ENCODE results near the gene DIP2C.
"Not testable (repeated sequence)": the region's sequence is repeated elsewhere in the genome, so short reads cannot be mapped to it uniquely, and the experiment has no call there.

DIP2C gene

DNA sequence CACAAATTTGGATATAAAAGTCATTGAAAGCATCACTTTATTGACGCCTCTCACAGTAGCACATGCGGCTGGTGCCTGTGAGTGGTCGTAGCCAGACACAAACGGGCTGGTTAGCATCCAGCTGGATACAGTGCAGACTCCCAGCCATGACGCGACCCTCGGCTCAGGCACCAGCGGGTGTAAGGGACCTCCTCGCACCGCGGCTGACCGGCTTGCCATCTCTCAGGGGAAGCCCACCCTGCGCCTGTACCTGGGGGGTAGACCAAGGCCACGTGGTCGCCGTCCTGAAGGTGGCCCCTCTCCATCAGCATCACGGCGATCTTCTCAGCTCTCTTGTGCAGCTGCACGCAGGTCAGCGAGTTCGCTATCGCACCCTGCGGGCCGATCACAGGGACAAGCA, 340.4 kb downstream of the DIP2C start:
- DNase-seq (ENCODE audit: low spot score), result no peak

DNA sequence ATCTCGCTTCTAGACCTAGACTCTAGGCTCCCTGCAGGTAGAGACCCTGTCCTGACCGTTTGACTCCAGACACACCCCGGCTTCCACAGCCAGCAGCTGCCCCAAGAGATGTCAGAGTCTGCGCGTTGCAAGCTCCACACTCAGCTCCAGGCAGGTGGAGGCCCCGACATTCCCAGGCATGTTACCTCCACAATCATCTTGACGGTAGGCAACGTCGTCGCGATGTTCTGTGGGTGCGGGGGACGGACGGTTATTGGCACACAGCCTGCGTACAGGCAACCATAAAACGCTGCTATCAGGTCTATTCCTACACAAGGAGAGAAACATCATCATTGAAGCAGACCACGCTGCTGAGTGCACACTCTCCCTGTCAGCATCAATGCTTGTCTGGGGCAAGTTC, 341.0 kb downstream of the DIP2C start:
- no peak for DNase-seq (ENCODE audit: low spot score)

DNA sequence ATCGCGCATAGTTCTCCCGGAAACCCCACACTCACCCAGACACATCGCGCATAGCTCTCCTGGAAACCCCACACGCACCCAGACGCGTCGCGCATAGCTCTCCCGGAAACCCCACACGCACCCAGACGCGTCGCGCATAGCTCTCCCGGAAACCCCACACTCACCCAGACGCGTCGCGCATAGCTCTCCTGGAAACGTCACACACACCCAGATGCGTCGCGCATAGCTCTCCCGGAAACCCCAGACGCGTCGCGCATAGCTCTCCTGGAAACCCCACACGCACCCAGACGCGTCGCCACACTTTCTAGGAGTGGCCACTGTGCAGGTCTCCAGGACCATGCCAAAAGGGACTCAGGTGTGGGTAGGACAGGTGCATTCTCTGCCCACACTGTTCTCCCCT, 341.7 kb downstream of the DIP2C start:
- not testable (repeated sequence) for DNase-seq (ENCODE audit: low spot score)

DNA sequence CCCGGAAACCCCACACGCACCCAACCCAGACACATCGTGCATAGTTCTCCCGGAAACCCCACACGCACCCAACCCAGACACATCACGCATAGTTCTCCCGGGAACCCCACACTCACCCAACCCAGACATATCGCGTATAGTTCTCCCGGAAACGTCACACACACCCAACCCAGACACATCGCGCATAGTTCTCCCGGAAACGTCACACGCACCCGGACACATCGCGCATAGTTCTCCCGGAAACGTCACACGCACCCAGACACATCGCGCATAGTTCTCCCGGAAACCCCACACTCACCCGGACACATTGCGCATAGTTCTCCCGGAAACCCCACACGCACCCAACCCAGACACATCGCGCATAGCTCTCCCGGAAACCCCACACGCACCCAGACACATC, 342.3 kb downstream of the DIP2C start:
- DNase-seq (ENCODE audit: low spot score), result not testable (repeated sequence)

DNA sequence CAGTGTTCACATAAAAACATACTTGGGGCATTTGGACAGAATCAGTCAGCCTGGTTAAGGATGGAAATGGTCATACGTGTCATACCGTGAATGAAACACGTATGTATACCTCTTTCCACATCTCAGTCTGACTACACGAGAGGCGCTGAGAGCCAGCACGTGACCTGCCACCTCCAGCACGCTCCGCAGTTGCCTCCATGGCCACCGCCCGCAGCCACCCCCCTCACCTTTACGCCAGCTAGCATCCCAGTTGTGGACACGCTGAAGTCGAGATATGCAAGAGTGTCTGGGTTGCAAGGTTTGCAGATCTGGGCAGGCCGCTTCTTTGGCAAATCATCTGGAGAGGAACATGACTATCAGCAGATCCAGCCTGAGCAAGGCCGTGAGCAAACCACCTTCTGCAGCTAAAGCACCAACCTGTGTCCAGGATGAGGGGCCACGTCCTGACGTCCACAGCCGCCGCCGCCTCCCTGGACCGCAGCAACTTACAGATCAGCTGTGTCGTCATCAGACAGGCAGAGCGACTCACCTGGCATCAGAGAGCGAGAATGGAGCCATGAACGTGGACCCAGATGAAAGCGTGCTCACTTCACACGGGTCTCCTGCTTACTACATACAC, 344.8 kb downstream of the DIP2C start:
- DNase-seq (ENCODE audit: low spot score), result no peak

DNA sequence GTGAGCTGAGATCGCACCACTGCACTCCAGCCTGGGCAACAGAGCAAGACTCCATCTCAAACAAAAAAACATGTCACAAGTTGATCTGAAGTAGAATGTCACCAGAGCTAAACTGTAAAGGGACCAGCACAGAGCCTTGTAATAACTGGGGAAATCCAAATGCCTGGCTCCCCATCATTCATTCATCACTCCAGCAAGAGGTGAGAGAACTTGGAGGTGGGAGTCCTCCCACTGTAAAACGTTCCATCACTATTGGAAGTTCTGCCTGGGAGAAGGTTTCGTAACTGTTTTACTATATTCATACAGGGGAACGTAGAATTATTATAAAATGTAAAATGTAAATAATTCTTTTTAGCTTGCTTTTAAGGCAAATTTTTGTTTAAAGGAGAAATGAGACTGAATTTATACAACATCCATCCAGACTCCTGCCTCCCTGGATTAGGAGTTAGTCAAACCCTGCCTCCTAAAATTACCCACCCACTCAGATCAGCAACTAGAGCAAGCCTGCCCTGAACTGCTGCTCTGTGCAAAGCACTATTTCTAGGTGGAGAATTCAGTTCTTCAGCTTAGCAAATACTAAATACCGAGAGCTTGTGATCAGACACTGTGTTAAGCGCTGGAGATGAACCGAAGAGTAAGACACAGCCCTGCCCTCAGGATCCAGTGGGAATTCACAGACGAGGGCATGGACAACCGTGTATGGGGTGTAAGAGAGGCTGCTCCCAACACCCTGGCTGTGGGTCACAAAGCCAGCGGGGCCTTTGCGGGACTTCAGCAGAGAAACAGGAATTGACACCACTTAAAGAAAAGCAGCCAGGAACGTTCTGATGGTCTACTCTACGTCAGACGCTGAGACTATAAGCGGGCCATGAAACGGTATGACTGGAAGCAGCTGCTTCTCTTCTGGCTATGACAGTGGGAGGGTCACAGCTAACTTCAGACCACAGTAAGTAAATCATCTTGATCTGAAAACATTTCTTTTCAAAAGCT, 345.9 kb downstream of the DIP2C start:
- no peak for DNase-seq (ENCODE audit: low spot score)

DNA sequence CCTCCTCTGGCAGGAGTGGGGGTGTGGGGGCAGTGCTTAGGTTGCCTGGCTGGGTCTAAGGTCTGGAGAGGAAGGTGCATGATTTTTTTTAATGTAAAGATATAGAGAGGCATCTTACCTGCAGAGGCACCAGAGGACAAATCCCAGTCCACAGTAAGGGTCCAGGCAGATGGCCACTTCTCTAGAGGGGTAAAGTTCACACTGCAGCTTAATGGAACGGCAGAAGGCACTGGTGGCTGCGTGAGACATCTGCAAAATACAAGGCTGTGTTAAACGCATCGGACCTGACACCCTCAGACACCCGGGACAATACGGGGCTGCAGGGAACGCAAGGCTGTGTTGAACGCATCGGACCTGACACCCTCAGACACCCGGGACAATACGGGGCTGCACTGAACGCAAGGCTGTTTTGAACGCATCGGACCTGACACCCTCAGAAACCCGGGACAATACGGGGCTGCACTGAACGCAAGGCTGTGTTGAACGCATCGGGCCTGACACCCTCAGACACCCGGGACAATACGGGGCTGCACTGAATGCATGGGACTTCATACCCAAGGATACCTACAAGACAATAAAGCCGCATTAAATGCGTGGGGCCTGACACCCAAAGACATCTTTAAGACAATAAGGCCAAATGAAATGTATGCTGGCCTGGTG, 348.3 kb downstream of the DIP2C start:
- no peak for DNase-seq (ENCODE audit: low spot score)

DNA sequence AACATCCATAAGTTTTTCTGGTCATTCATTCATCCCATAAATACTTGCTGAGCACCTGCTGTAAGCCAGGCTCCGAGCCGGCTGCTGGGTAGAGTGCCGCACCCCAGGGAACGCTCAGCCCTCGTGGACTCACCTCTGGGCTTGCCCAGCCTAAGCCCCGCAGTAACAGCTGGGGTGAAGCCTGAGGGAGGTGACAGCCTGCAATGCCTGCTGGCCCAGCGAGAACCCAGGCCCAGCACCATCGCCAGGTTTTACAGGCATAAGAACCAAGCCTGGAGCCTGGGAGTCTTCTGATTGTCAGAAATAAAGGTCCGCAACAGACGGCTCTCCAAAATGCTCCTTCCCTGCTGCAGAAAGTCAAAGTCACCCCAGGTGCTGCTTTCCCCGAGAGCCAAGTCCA, 348.8 kb downstream of the DIP2C start:
- no peak for DNase-seq (ENCODE audit: low spot score)

DNA sequence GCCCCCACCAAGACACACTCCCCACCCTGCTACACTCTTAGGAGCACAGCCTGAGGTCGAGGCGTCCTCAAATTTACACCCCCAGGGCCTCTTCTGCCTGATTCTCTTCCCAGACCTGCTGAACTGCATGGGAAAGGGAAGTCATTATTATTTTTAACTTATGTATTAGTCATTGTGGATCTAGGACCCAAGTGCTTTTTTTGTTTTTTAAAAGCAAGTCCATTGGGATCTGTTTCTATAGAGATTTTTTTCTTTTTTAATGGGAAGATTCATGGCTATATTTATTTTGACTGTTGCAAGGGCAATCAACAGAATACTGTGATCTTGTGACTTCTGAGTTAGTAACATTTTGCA, 350.5 kb downstream of the DIP2C start:
- no peak for DNase-seq (ENCODE audit: low spot score)

DNA sequence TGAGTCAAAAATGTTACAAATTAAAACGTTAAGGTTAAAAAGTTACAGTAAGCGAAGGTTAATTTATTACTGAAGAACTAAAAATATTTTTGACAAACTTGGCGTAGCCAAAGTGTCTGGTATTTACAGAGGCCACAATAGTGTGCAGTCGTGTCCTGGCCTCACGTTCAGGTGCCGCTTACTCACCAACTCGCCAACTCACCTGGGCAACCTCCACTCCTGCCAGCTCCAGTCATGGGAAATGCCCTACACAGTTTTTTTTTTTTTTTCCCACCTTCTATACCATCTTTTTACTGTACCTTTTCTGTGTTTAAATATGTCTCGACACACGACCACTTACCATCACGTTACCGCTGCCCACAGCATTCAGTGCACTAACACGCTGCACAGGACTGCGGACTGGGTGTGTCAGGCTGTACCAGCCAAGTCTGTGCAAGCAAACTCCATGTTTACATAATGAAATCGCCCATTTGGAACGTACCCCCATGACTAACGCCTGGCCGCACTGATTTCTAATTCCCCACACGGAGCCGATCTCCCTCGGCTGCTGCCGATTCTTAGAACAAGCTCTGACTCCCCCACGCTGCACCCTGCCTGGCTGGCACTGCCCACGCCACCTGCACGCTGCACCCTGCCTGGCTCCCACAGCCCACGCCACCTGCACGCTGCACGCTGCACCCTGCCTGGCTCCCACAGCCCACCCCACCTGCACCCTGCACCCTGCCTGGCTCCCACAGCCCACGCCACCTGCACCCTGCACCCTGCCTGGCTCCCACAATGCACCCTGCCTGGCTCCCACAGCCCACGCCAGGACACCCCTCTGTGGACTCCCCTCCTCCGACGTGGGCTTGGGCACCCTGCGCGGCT, 351.1 kb downstream of the DIP2C start:
- DNase-seq (ENCODE audit: low spot score), result no peak

DNA sequence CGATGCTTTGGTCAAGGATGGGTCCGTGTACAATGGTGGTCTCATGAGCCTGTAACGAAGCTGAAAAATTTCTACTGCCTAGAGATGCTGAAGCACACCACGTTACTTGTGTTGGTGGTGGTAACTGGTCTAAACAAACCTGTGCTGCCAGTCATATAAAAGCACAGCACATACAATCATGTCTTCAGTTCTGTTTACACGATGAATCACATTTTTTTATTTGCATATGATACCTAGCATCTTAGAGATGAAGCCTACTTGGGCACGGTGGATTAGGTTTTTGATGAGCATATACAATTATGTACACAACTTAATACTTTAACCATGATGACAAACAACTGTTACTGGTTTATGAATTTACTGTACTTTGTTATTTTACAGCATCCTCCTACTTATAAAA, 353.2 kb downstream of the DIP2C start:
- no peak for DNase-seq (ENCODE audit: low spot score)

DNA sequence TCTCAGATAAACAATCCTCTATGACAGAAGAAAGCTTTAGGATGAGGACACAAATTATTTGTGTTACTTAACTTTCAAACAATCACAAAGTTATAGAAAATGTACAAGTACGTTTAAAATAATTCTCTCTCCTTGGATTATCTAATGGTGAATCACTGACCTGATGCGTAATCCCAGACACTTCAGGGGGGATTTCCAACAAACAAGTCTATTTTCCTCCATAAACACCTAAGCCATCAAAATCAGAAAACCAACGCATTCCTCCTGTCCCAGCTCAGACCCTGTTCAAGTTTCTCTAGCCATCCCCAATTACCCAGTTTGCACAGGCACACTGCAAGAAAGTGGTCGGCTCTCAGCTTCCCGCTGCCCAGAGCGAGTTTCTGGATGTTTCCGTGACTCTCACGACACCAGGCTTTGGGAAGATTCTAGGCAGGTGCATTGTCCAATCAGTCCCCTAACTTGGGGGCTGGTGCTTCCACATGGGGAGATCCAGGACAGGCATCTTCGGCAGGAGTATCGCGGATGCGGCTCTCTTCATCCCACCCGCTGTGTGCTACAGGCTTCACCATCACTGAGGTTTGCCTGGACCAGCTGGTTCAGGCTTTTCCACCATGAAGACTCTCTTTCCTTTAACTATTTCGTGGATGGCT, 354.2 kb downstream of the DIP2C start:
- no peak for DNase-seq (ENCODE audit: low spot score)

DNA sequence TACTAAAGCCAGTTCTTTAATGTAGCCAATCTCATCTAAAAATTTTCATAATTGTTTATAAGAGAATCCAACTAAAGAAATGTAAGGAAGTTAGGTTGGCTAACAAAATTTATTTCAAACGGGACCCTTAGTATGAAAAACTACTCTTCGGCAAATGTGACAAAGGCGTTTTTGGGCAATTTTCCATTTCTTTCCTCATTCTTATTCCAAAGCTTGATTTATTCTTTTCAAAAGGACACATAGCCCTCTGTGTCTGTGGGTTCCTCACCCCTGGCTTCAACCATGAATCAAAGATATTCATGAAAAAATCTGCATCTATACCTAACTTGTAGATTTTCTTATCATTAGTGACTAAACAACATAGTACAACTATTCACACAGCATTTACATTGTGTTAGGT, 358.3 kb downstream of the DIP2C start:
- no peak for DNase-seq (ENCODE audit: low spot score)

DNA sequence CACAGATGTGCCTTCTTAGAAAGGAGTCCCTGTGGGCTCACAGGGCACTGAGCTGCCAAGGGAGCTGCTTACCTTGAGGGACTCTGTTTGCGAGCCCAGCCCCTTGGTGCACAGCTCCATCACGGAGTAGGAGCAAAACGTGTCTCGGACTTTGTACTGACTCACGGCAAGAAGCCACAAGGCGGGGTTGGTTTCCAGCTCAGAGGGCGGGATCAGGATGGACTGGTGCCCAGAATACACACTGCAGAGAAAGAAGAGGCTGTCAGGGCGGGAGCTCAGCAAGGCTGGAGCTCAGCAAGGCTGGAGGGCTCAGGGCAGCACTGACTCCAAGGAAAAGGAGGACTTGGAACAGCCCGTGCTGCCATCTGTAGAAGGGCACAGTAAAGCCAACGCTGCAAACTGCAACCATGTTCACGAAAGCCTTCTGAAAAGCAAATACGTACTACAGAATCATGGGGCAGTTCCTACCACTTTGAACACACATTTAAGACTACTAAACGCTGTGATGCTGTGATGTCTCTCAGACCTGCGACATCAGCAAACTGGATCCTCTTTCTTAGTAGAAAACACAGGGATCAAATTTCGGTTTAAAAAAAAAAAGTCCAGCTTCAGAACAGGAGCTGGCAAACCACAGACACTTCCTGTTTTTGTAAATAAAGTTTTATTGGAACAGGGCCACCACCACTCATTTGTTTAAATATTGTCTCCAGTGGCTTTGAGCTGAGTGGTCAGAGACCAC, 359.9 kb downstream of the DIP2C start:
- DNase-seq (ENCODE audit: low spot score), result peak; percentile 92

DNA sequence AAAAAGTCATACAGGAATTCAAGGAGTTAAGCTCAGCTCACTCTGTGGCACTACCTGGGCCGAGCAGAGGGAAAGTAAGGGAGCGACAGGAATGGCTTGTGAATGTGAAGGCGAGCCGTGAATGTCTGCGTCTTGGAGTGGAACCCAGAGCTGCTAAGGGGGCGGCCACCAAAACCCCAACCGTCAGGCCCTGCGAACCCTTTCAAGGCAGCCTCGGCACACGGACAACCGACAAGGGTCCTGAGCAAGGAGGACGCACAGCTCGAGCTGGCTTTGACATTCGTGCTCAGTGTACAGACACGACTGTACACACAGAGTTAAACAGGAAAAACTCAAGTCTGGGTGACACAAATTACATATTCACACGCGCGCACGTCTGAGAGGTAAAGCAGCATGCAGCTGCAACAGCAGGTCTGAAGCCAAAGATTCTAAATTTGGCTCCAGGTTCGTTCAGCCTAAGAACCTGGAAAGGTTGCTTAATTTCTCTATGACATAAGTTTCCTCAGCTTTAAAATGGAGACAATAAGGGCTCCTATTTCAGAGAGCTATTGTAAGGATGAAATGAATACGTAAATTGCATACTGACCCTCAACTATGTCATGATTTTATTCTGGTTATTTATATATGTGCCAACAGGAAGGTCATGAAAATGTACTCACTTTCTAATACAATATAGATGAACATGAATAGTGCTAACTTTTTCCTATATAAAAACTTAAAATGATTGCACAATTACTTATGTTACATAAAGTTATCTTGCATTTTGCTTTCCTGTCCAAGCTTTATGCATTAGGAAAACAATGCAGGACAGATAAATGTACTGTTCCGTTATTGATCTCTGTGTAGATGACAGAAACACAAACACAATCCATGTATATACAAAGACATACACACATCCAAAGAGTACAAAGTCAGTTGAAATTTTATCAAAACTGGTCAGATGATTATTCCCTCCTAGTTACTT, 361.3 kb downstream of the DIP2C start:
- no peak for DNase-seq (ENCODE audit: low spot score)

DNA sequence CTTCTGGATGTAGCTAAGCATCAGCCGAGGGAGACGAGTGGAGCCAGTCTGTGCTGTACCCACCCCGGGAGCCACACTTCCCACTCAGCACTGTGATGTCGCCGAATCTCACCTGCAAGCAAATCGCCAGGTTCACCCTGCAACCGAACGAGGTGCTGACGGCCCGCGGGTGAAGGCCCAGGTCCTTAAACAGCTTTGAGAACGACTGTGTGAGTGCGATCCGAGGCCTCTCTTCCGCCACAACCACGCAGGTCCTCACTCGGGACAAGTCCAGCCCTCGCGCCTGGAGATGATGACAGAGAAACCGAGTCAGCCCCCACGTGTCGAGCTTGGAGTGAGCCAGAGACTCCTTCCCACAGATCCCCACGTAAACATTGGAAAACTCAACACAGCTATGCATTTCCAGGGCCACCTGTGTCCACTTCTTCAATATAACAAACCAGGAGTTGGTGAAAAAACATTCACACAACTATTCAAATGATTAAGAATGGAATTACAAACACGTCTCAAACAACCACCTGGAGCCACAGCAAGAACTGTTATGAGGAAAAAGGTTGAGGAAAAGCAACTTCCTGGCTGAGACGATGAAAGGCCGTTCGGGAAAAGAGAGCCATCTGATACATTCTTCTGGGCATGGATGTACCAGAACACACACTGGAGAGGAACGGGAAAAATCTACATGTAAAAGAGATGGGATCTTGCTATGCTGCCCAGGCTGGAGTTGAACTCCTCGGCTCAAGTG, 362.4 kb downstream of the DIP2C start:
- no peak for DNase-seq (ENCODE audit: low spot score)

DNA sequence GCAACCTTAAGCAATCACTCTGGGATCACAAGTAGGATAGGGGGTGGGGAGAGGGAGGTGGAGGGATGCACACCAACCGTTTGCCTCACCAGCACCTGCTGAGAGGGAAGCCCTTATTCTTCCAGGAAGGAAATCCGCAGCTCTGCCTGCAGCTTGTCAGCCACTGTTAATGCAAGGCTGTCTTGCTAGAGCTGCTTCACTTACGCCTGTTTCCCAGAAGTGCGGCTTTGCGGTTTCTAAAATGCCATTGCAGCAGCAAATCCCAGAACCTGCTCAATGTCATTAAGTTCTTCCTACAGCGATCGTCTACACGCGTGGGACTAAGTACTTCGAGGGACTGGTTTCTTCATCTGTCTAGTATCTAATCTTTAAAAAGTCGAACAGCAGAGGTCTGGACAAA, 363.1 kb downstream of the DIP2C start:
- DNase-seq (ENCODE audit: low spot score), result no peak

DNA sequence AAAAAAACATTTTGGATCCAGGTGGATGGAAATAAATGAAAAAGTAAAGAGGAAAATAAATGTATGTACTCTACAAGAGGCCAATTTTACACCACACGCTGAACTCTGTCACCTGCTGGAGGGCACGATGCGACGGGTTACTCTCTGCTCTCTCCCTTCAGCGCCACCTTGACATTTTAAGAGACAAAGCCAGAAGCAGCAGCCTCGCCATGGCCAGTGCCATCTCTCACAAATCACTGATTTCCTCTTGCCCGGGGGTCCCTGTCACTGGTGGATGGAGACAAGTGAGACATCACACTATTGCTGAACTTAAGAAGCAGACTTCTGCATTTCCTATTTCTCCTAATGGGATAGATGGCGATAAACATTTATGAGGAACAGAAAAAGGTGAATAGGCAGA, 364.2 kb downstream of the DIP2C start:
- no peak for DNase-seq (ENCODE audit: low spot score)

DNA sequence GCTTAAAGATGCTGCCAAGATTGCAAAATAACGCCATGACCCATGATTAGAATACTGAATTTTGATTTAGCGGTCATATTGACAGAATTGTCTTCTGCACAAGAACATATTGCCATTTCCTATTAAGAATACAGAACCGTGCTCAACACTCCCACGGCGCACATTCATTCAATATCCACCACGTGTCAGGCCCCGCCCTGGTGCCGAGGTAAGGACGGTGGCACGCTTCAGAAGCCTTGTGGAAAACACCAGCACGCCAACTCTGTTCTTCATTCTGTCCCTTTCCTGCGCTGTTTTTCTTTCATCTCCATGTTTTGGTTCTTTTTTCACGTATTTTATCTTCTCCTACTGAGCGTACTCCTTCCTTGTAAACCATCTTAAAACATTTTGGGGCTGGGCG, 364.9 kb downstream of the DIP2C start:
- no peak for DNase-seq (ENCODE audit: low spot score)
